Measurements from ENCODE around the gene MC5R.

Gene MC5R

DNA sequence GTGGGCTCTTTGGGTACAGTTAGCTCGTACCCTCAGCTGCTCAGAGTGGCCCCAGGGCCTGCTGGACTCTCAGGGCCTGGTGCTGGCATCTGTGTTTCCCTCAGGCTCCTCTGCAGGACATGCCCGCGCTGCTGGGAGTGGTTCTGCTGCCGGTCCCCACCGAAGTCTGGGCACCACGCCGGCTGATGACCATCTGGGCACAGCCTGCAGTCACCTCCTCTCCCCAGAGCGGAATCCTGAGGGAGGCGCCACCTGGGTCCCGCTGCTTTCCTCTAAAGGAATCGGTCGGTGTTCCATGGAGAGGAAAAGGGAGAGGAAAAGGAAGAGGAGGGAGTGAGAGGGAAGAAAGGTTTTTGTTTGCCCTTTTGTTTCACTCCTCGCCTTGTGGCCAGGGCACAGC lies 47.8 kb downstream of the MC5R start:
- ChIA-PET CTCF (interaction anchor here (1.4 to 1.8 kb wide), 2 partner anchors 59 to 216 kb away, joined by 3 to 7 read pairs; no protein-coding TSS in a partner anchor), POLR2A (no interaction called here)

DNA sequence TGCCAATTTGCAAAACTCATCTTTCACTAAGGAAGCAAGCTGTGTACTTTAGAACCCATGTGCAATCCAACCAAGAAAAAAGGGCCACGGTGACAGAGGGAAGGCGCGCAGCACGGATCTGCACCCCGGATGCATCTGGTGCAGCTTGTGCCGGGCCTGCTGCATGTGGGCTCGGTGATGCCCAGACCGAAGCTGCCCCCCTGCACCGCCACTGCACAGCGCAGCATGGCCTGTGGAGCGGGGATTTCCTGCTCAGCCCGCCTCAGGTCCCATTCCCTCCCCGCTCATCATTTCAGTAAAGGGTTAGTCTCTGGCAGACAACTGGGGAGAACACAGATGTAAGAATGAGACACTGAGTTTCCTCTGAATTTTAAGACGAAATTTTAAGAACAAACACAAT lies 48.4 kb downstream of the MC5R start:
- TF ChIP-seq, protein P1, sequence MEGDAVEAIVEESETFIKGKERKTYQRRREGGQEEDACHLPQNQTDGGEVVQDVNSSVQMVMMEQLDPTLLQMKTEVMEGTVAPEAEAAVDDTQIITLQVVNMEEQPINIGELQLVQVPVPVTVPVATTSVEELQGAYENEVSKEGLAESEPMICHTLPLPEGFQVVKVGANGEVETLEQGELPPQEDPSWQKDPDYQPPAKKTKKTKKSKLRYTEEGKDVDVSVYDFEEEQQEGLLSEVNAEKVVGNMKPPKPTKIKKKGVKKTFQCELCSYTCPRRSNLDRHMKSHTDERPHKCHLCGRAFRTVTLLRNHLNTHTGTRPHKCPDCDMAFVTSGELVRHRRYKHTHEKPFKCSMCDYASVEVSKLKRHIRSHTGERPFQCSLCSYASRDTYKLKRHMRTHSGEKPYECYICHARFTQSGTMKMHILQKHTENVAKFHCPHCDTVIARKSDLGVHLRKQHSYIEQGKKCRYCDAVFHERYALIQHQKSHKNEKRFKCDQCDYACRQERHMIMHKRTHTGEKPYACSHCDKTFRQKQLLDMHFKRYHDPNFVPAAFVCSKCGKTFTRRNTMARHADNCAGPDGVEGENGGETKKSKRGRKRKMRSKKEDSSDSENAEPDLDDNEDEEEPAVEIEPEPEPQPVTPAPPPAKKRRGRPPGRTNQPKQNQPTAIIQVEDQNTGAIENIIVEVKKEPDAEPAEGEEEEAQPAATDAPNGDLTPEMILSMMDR (IDR thresholded peaks at IDR 0.05; ENCODE audit: control extremely low read depth, extremely low read depth, low read depth, missing control alignments), result no peak
- CTCF ChIA-PET, result interaction anchor here (1.4 to 1.8 kb wide), 2 partner anchors 59 to 215 kb away, joined by 3 to 7 read pairs; no protein-coding TSS in a partner anchor
- DNase-seq (ENCODE audit: extremely low spot score), result no peak
- POLR2A ChIA-PET, result no interaction called here

More for the DNA sequence above, 47.8 kb downstream of the MC5R start:
- no peak for DNase-seq (ENCODE audit: extremely low spot score)
- TF ChIP-seq, protein P1 (IDR thresholded peaks at IDR 0.05; ENCODE audit: control extremely low read depth, extremely low read depth, low read depth, missing control alignments), result no peak

DNA sequence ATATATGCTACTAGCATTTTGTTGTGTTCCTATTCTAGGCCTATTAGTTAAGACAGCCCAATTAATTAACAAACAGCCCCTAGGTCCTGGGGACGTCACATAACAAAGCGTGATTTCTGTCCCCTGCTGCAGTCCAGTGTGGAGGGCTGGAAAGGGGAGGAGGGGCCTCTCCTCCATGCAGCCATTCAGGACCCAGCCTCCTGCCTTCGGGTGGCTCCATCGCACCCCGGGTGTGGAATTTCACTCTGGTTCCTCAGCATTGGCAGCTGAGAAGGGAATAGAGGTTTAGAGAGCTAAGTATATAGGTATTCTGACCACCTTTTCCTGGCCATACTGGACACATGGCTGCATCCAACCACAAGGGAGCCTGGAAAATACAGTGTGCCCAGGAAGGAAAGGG lies 49.0 kb downstream of the MC5R start:
- CTCF ChIA-PET, result interaction anchor here (1.4 to 1.8 kb wide), 2 partner anchors 60 to 214 kb away, joined by 3 to 7 read pairs; no protein-coding TSS in a partner anchor
- POLR2A ChIA-PET, result no interaction called here
- TF ChIP-seq, protein P1 (IDR thresholded peaks at IDR 0.05; ENCODE audit: control extremely low read depth, extremely low read depth, low read depth, missing control alignments), result no peak
- no peak for DNase-seq (ENCODE audit: extremely low spot score)

DNA sequence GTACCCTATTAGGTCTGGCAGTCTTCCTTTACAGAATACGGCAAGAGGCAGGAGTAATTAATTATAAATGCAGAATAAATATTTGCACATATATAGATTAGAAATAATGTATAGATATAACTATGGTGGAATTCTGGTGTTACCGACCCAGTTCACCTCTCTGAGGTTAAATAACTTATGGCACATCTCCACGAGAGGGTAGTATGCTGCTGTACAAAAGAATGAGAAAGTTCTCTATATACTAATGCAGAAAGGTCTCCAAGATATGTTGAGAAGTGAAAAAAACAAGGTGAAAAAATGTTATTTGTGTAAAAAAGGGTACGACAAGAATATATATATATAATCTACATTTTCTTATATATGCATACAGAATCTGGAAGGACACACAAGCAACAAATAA lies 50.6 kb downstream of the MC5R start:
- TF ChIP-seq, protein P1 (IDR thresholded peaks at IDR 0.05; ENCODE audit: control extremely low read depth, extremely low read depth, low read depth, missing control alignments), result no peak
- DNase-seq (ENCODE audit: extremely low spot score), result no peak
- CTCF ChIA-PET, result no interaction called here
- POLR2A ChIA-PET, result no interaction called here
